ENCODE data around the gene SECTM1.

The SECTM1 gene

DNA sequence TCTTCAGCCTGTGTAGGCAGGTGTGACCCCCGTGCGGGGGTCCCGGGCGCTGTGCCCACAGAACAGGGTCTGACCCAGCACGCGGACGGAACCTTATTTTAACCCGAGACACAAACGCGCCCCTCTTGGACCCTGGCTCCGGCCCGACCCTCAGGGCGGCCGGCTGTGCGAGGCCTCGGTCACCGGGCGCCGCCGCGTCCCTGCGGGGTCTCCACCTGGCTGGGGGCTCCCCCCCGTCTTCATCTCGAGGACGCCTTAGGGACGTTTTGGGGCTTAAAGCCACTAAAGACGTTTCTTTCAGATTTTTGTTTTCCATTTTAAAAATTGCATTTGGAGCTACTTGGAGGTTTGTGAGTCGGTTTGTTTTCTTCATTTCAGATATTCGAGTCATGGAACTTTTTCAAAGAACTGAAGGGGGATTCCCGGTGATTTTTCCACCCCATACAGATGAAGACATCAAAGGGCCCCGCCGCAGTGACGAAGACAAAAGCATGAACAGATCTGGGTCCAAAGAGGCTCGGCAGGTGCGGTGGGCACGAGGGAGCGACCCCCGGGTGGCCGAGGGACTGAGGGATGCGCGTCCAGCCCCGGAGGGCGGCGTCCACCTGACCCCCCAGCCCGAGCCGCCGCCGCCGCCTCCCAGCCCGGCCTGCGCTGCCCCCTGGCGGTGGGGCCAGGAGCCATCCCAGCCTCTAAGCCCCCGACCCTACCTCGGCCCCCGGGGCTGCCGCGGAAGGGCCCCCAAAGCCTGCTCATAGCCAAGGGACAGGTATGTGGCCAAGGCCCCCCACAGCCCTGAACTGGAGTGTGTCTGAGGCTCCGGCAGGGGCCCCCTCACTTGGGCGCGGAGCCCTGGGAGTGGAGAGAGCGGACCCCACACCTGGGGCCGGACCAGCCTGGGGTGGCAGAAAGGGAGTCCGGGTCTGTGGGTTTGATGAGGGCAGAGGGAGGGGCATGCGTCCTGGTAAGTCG, 12.3 kb downstream of the SECTM1 start:
- no peaks in the 10 kb centered on the region for H3K79me2 ChIP-seq (ENCODE audit: control insufficient read depth, low read length)
- TF ChIP-seq, protein P1, sequence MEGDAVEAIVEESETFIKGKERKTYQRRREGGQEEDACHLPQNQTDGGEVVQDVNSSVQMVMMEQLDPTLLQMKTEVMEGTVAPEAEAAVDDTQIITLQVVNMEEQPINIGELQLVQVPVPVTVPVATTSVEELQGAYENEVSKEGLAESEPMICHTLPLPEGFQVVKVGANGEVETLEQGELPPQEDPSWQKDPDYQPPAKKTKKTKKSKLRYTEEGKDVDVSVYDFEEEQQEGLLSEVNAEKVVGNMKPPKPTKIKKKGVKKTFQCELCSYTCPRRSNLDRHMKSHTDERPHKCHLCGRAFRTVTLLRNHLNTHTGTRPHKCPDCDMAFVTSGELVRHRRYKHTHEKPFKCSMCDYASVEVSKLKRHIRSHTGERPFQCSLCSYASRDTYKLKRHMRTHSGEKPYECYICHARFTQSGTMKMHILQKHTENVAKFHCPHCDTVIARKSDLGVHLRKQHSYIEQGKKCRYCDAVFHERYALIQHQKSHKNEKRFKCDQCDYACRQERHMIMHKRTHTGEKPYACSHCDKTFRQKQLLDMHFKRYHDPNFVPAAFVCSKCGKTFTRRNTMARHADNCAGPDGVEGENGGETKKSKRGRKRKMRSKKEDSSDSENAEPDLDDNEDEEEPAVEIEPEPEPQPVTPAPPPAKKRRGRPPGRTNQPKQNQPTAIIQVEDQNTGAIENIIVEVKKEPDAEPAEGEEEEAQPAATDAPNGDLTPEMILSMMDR (IDR thresholded peaks at IDR 0.05; ENCODE audit: low read depth, low read length, poor library complexity, severe bottlenecking) = peak; percentile 80
- no peak for TF ChIP-seq EZH2phosphoT487 (IDR thresholded peaks at IDR 0.05; ENCODE audit: borderline replicate concordance, low read length)
- peaks cover 8% of the 10 kb centered on the region for H3F3A ChIP-seq (ENCODE audit: control insufficient read depth, insufficient read depth)
- H3K4me2 ChIP-seq (ENCODE audit: low read length) = no peak overlapping the region
- no peaks in the 10 kb centered on the region for H3K36me3 ChIP-seq (ENCODE audit: control insufficient read depth, low read length)
- no peaks in the 10 kb centered on the region for H4K20me1 ChIP-seq (ENCODE audit: control insufficient read depth, insufficient read depth, low read depth, low read length)
- no peaks in the 10 kb centered on the region for H3K4me1 ChIP-seq (ENCODE audit: control insufficient read depth, low read length)
- H3K9me2 ChIP-seq (replicated peaks; ENCODE audit: control insufficient read depth, low read length) = no peaks in the 10 kb centered on the region
- no peak overlapping the region for H3K27ac ChIP-seq (ENCODE audit: low read depth, low read length)
- no peak overlapping the region for H3K4me3 ChIP-seq (ENCODE audit: low read length)
- H3K27me3 ChIP-seq (ENCODE audit: control insufficient read depth, low read length) = peaks cover 6% of the 10 kb centered on the region
- H3K9me3 ChIP-seq (ENCODE audit: control insufficient read depth, insufficient read depth, low read length) = peaks cover 27% of the 10 kb centered on the region

DNA sequence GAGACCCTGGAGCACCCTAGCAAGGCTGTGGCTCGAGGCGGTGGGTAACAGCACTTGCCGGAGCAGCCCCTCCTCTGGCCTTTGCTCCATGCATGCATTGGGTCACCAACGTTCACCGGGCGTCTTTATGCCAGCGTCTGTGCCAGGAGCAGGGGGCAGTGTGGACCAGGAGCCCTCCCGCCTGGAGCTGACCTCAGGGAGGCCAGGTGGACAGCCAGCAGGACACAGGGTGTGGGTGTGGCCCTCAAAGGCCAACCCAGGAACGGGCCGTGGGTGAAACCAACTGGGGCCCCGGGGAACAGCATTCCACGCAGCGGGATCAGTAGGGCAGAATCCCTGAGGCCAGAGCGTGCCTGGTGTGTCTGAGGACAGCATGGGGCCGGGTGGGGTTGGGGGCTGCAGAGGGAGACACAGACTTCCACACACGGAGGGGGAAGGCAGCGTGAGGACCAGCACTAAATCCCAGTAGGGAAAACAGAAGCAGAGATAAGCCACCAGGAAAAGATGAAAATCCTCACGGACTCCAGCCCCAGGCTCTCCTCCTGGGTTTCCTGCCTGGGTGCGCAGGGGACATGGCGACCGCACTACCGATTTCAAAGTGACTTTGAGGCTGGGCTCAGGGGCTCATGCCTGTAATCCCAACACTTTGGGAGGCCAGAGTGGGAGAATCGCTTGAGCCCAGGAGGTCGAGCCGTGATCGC, 13.3 kb downstream of the SECTM1 start:
- H3K4me1 ChIP-seq (ENCODE audit: control insufficient read depth, low read length) = no peaks in the 10 kb centered on the region

DNA sequence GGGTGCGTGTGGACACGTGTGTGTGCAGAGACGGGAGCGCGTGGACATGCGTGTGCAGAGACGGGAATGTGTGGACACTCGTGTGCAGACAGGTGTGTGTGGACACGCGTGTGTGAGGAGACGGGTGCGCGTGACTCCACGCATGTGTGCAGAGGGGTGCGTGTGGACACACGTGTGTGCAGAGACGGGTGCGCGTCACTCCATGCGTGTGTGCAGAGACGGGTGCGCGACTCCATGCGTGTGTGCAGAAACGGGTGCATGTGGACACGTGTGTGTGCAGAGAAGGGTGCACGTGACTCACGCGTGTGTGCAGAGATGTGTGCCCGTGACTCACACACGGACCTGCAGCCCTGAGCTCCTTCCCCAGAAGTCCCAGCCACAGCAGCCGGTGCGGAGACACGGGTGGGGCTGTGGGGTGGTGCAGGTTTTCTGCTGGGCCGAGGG, 13.9 kb downstream of the SECTM1 start:
- H3K4me3 ChIP-seq (ENCODE audit: low read length) = no peak overlapping the region
- peaks cover 2% of the 10 kb centered on the region for H3K27me3 ChIP-seq (ENCODE audit: control insufficient read depth, low read length)
- no peaks in the 10 kb centered on the region for H3K9me2 ChIP-seq (replicated peaks; ENCODE audit: control insufficient read depth, low read length)
- H3K79me2 ChIP-seq (ENCODE audit: control insufficient read depth, low read length) = no peaks in the 10 kb centered on the region
- peaks cover 27% of the 10 kb centered on the region for H3K9me3 ChIP-seq (ENCODE audit: control insufficient read depth, insufficient read depth, low read length)
- no peak overlapping the region for H3K4me2 ChIP-seq (ENCODE audit: low read length)
- peaks cover 8% of the 10 kb centered on the region for H3F3A ChIP-seq (ENCODE audit: control insufficient read depth, insufficient read depth)
- no peak overlapping the region for H3K27ac ChIP-seq (ENCODE audit: low read depth, low read length)
- TF ChIP-seq, protein P1 (IDR thresholded peaks at IDR 0.05; ENCODE audit: low read depth, low read length, poor library complexity, severe bottlenecking) = no peak
- TF ChIP-seq EZH2phosphoT487 (IDR thresholded peaks at IDR 0.05; ENCODE audit: borderline replicate concordance, low read length) = no peak
- no peaks in the 10 kb centered on the region for H4K20me1 ChIP-seq (ENCODE audit: control insufficient read depth, insufficient read depth, low read depth, low read length)
- H3K4me1 ChIP-seq (ENCODE audit: control insufficient read depth, low read length) = no peaks in the 10 kb centered on the region
- H3K36me3 ChIP-seq (ENCODE audit: control insufficient read depth, low read length) = no peaks in the 10 kb centered on the region

More for the DNA sequence above, 13.3 kb downstream of the SECTM1 start:
- H4K20me1 ChIP-seq (ENCODE audit: control insufficient read depth, insufficient read depth, low read depth, low read length) = no peaks in the 10 kb centered on the region
- H3K79me2 ChIP-seq (ENCODE audit: control insufficient read depth, low read length) = no peaks in the 10 kb centered on the region
- no peaks in the 10 kb centered on the region for H3K36me3 ChIP-seq (ENCODE audit: control insufficient read depth, low read length)
- H3K27me3 ChIP-seq (ENCODE audit: control insufficient read depth, low read length) = peaks cover 6% of the 10 kb centered on the region
- peaks cover 27% of the 10 kb centered on the region for H3K9me3 ChIP-seq (ENCODE audit: control insufficient read depth, insufficient read depth, low read length)
- no peak overlapping the region for H3K27ac ChIP-seq (ENCODE audit: low read depth, low read length)
- H3F3A ChIP-seq (ENCODE audit: control insufficient read depth, insufficient read depth) = peaks cover 8% of the 10 kb centered on the region
- no peaks in the 10 kb centered on the region for H3K9me2 ChIP-seq (replicated peaks; ENCODE audit: control insufficient read depth, low read length)
- TF ChIP-seq EZH2phosphoT487 (IDR thresholded peaks at IDR 0.05; ENCODE audit: borderline replicate concordance, low read length) = no peak
- TF ChIP-seq, protein P1 (IDR thresholded peaks at IDR 0.05; ENCODE audit: low read depth, low read length, poor library complexity, severe bottlenecking) = no peak
- no peak overlapping the region for H3K4me2 ChIP-seq (ENCODE audit: low read length)
- H3K4me3 ChIP-seq (ENCODE audit: low read length) = no peak overlapping the region

Data from DOHH2 (cell line).